CMK (cell line): Measurements from ENCODE around the gene ANGPTL8.

ENCODE experiments used
- DNase-seq: peaks from one replicate; pipeline ENCODE4 v3.0.0-alpha.2; 2010; ENCODE audit warnings: low read depth

Gene ANGPTL8

DNA sequence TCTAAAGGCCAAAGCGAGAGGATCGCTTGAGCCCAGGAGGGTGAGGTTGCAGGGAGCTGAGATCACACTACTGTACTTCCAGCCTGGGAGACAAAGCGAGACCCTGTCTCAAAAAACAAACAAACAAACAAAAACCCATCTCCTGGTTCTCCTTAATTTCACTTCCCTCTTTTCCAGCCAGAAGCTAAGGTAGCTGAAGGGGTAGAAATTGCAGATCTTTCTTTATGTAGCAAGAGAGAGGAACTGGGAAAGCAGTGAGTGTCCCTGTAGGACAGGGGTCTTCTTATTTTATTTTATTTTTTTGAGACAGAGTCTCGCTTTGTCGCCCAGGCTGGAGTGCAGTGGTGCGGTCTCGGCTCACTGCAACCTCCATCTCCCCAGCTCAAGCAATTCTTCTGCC, 52.0 kb downstream of the ANGPTL8 start:
- DNase-seq = no peak
